DOHH2 (cell line): ENCODE data around the gene RMND5A.

Experiments used
- H3F3A ChIP-seq: fragments of 200-600 bp; sonication (generic), shearing (Covaris generic); 2 replicates; pipeline ENCODE4 v1.6.0; 2016; ENCODE audit warnings: antibody characterized with exemption, mild to moderate bottlenecking; ENCODE audit not compliant: control insufficient read depth, insufficient read depth
- H3K27ac ChIP-seq: fragments of 200-600 bp; sonication (generic); 2 replicates; pipeline ENCODE4 v1.5.1; 2014; ENCODE audit warnings: low read depth, mild to moderate bottlenecking, low read length, moderate library complexity
- H3K27me3 ChIP-seq: fragments of 200-600 bp; sonication (generic); 2 replicates; pipeline ENCODE4 v1.6.1; 2014; ENCODE audit warnings: mild to moderate bottlenecking, low read length, mixed read lengths; ENCODE audit not compliant: control insufficient read depth
- H3K36me3 ChIP-seq: fragments of 200-600 bp; sonication (generic); 2 replicates; pipeline ENCODE4 v1.6.1; 2014; ENCODE audit warnings: mild to moderate bottlenecking, low read length, moderate library complexity, mixed read lengths; ENCODE audit not compliant: control insufficient read depth
- H3K4me1 ChIP-seq: fragments of 200-600 bp; sonication (generic); 2 replicates; pipeline ENCODE4 v1.6.1; 2014; ENCODE audit warnings: mild to moderate bottlenecking, low read length, mixed read lengths; ENCODE audit not compliant: control insufficient read depth
- H3K4me2 ChIP-seq: fragments of 200-600 bp; sonication (generic); 2 replicates; pipeline ENCODE4 v1.6.0; 2014; ENCODE audit warnings: mild to moderate bottlenecking, low read length, moderate library complexity
- H3K4me3 ChIP-seq: fragments of 200-600 bp; sonication (generic); 2 replicates; pipeline ENCODE4 v1.5.1; 2014; ENCODE audit warnings: mild to moderate bottlenecking, low read length, mixed read lengths
- H3K79me2 ChIP-seq: fragments of 200-600 bp; sonication (generic); 2 replicates; pipeline ENCODE4 v1.6.1; 2014; ENCODE audit warnings: mild to moderate bottlenecking, low read length, mixed read lengths; ENCODE audit not compliant: control insufficient read depth
- H3K9me2 ChIP-seq: fragments of 200-600 bp; sonication (generic); replicated peaks from 2 replicates; pipeline ENCODE4 v1.6.1; 2014; ENCODE audit warnings: mild to moderate bottlenecking, low read length, mixed read lengths; ENCODE audit not compliant: control insufficient read depth
- H3K9me3 ChIP-seq: fragments of 200-600 bp; sonication (generic); 2 replicates; pipeline ENCODE4 v1.6.1; 2014; ENCODE audit warnings: antibody characterized with exemption, low read length, mixed read lengths; ENCODE audit not compliant: control insufficient read depth, insufficient read depth
- H4K20me1 ChIP-seq: fragments of 200-600 bp; sonication (generic); 2 replicates; pipeline ENCODE4 v1.6.0; 2014; ENCODE audit warnings: low read depth, mild to moderate bottlenecking, antibody characterized with exemption, low read length, moderate library complexity; ENCODE audit not compliant: control insufficient read depth, insufficient read depth
- CTCF ChIP-seq: fragments of 200-600 bp; sonication (generic); IDR thresholded peaks from one replicate; pipeline ENCODE4 v1.5.1; 2014; ENCODE audit warnings: antibody characterized with exemption, mild to moderate bottlenecking, low read depth, low read length; ENCODE audit not compliant: poor library complexity, severe bottlenecking
- EZH2phosphoT487 ChIP-seq: fragments of 200-600 bp; sonication (generic); IDR thresholded peaks from 2 replicates; pipeline ENCODE4 v1.6.1; 2017; ENCODE audit warnings: borderline replicate concordance, mild to moderate bottlenecking, antibody characterized with exemption, low read length, moderate library complexity, mixed read lengths

Gene RMND5A

GRCh38 chr2:86794861-86795260 is 74.8 kb downstream of the RMND5A start:
- H3K4me2 ChIP-seq, result no peak overlapping the region
- H3K4me3 ChIP-seq, result no peak overlapping the region
- TF ChIP-seq CTCF, result no peak
- no peaks in the 10 kb centered on the region for H3K36me3 ChIP-seq
- H3K27me3 ChIP-seq, result peaks cover 5% of the 10 kb centered on the region; the same call in 1 of the 2 replicates
- H4K20me1 ChIP-seq, result no peaks in the 10 kb centered on the region
- no peaks in the 10 kb centered on the region for H3K9me2 ChIP-seq
- no peaks in the 10 kb centered on the region for H3K79me2 ChIP-seq
- H3K4me1 ChIP-seq, result no peaks in the 10 kb centered on the region
- no peak overlapping the region for H3K27ac ChIP-seq
- no peaks in the 10 kb centered on the region for H3F3A ChIP-seq
- peaks cover 22% of the 10 kb centered on the region for H3K9me3 ChIP-seq

DNA sequence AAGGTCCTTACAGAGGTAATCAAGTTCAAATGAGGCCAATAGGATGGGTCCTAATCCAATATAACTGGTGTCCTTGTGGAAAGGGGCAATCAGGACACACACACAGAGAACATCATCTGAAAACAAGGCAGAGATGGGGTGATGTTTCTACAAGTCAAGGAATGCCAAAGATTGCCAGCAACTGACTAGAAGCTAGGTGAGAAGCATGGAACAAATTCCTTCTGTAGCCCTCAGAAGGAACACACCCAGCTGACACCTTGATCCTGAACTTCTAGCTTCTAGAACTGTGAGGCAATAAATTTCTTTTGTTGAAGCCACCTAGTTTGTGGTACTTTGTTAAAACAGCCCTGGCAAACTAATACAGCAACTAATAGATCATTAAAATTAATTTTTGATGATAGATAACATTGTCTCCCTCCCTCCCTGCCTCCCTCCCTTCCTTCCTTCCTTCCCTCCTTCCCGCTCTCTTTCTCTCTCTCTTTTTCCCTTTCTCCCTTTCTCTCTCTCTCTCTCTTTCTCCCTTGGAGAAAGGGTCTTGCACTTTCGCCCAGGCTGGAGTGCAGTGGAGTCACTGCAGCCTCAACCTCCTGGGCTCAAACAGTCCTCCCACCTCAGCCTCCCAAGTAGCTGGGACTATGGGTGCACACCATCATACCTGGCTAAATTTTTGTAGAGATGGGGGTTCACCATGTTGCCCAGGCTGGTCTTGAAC is 80.9 kb downstream of the RMND5A start:
- Histone ChIP-seq H3K4me3 (no peak overlapping the region), H3K4me2 (no peak overlapping the region), H3K27me3 (no peaks in the 10 kb centered on the region; the same call in 1 of the 2 replicates), H3K27ac (no peak overlapping the region), H3K9me3 (peaks cover 14% of the 10 kb centered on the region), H4K20me1 (no peaks in the 10 kb centered on the region), H3K36me3 (no peaks in the 10 kb centered on the region), H3K79me2 (no peaks in the 10 kb centered on the region), H3F3A (no peaks in the 10 kb centered on the region), H3K9me2 (no peaks in the 10 kb centered on the region), H3K4me1 (no peaks in the 10 kb centered on the region)
- TF ChIP-seq CTCF (no peak), EZH2phosphoT487 (no peak)

- Histone ChIP-seq H3K9me3 (no peaks in the 10 kb centered on the region), H3K79me2 (no peaks in the 10 kb centered on the region), H3K4me1 (peaks cover 17% of the 10 kb centered on the region), H3F3A (no peaks in the 10 kb centered on the region), H3K9me2 (no peaks in the 10 kb centered on the region), H3K36me3 (no peaks in the 10 kb centered on the region), H3K27me3 (peaks cover 14% of the 10 kb centered on the region), H3K27ac (no peak overlapping the region), H3K4me2 (no peak overlapping the region), H4K20me1 (no peaks in the 10 kb centered on the region), H3K4me3 (no peak overlapping the region)
- no peak for TF ChIP-seq CTCF
- no peak for TF ChIP-seq EZH2phosphoT487
These were observed 86.2 kb downstream of the RMND5A start for GRCh38 chr2:86806059-86806857.
